VCaP (cell line): Measurements from ENCODE around the gene MIDN.

Source experiments
- H3K27ac ChIP-seq: fragments of 450-650 bp; 2 replicates; pipeline ENCODE4 v1.5.1; 2017
- TF ChIP-seq, protein P1 (sequence below): fragments of 450-650 bp; conservative IDR thresholded peaks from 2 replicates; pipeline ENCODE4 v1.5.1; 2017; ENCODE audit warnings: mild to moderate bottlenecking, moderate library complexity

MIDN gene

GRCh38 chr19:1231729-1232637, 16.4 kb upstream of the MIDN start:
- TF ChIP-seq, protein P1, sequence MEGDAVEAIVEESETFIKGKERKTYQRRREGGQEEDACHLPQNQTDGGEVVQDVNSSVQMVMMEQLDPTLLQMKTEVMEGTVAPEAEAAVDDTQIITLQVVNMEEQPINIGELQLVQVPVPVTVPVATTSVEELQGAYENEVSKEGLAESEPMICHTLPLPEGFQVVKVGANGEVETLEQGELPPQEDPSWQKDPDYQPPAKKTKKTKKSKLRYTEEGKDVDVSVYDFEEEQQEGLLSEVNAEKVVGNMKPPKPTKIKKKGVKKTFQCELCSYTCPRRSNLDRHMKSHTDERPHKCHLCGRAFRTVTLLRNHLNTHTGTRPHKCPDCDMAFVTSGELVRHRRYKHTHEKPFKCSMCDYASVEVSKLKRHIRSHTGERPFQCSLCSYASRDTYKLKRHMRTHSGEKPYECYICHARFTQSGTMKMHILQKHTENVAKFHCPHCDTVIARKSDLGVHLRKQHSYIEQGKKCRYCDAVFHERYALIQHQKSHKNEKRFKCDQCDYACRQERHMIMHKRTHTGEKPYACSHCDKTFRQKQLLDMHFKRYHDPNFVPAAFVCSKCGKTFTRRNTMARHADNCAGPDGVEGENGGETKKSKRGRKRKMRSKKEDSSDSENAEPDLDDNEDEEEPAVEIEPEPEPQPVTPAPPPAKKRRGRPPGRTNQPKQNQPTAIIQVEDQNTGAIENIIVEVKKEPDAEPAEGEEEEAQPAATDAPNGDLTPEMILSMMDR = no peak
- H3K27ac ChIP-seq = no peak overlapping the region; the same call in 1 of the 2 replicates

- H3K27ac ChIP-seq = no peak overlapping the region; the same call in 1 of the 2 replicates
These were observed 15.7 kb upstream of the MIDN start for GRCh38 chr19:1232652-1233072.

DNA sequence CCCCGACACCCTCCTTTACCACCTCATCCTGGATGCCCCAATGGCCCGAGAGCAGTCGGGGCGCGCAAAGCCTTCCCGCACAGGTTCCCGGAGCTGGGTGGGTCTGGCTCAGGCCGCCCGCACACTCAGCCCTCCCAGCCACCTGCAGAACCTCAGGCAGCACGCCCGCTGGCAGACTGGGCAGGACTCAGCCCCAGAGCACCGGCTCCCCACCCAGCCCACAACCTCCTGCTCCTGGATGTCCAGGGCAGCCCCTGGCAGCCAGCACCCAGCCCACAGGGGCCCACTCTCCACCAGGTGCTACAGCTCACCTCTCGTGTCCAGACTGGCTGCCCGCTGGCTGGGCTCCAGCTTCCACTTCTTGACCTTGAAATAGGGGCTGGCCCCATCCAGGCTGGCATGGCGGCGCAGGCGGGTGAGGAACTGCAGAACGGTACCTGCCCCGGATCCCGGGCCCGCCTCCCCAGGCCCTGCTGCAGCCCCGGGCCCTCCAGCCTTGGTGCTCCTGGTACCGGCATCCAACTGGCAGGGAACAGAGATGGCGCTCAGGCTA, 15.2 kb upstream of the MIDN start:
- TF ChIP-seq, protein P1 = no peak
- no peak overlapping the region; the same call in 1 of the 2 replicates for H3K27ac ChIP-seq

More at GRCh38 chr19:1232652-1233072, 15.7 kb upstream of the MIDN start:
- TF ChIP-seq, protein P1 = no peak

DNA sequence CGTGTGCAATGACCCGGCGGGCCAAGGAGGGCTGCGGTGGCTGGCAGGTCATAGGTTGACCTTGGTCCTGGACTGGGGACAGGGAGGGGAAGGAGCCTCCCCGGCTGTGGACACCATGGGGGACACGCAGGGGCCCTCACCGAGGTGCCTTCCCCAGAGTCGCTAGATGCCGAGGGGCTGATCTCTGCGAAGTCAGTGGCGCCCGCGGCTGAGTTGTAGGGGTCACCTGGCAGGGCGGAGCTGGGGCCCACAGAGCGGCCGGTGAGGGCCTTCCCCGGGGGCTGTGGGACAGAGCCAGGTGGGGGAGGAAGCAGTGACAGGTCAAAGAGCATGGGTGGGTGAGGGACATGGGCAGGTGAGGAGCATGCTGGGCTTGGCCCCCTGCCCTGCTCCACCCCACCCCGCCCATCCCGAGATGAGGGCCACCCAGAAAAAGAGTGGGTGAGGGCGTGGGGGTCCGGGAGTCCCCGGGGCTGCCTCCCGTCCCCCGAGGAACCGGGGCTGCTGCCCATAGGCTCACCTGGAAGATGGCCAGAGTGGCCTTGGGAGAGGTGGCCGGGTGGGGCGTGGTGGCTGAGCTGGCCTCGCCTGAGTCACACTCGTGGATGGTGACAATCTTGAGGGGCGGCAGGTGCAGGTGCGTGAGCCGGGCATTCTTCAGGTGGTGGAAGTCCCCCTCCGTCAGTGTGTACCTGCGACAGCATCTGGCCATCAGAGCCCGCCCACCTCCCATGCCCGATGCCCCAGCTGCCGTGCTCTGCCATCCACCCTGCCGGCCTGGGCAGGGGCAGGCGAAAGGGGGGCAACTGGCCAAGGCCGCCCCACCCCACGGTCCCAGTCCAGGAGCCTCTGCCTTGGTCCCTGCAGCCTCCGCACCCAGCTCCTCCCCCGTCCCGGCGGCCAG, 14.1 kb upstream of the MIDN start:
- TF ChIP-seq, protein P1 = no peak
- H3K27ac ChIP-seq = no peak overlapping the region

- no peak overlapping the region for H3K27ac ChIP-seq
- TF ChIP-seq, protein P1 = no peak
These were observed 13.4 kb upstream of the MIDN start for GRCh38 chr19:1234955-1235380.

DNA sequence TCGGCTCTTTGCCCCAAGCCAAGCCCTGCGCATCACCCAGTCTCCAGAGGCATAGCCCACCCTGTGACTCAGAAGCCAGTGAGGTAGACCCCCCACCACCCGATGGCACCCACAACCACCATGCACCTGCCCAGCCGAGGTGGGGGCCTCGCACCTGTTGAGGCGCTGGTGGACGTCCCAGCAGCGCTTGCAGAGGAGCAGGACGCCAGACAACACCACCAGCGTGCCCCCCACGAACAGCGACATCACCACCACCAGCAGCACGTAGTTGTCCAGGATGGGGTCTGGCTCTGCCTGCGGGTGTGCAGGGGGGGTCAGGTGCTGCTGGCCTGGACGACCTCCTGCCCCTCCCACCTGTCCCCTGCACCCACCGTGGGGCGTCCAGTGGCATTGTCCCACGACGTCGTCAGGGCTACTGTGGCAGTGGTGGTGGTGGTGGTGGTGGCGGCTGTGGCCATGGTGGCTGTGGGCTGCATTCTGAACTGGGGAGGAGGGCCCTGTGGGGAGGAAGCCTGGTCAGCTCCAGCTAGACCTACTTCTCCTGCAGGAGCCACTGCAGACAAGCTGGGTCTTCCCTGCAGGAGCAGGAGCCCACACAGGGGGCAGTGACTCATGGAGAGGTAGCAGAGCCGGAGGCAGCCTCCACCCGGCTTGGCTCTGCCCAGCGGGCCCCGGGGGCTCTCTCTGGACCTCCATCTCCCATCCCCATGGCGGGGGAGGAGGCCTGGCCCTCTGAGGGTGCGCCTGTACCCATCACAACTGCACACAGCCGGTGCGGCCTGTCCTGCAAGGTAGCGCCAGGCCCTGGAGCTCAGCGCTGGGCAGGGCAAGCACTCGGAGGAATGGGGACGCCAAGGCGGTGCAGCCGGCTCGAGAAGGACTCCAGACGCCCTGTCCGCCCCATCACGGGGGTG, 12.5 kb upstream of the MIDN start:
- peak overlapping the region; percentile 90; the same call in 1 of the 2 replicates for H3K27ac ChIP-seq
- TF ChIP-seq, protein P1 = no peak
